ENCODE measurements around the gene LRRC28.

DNA sequence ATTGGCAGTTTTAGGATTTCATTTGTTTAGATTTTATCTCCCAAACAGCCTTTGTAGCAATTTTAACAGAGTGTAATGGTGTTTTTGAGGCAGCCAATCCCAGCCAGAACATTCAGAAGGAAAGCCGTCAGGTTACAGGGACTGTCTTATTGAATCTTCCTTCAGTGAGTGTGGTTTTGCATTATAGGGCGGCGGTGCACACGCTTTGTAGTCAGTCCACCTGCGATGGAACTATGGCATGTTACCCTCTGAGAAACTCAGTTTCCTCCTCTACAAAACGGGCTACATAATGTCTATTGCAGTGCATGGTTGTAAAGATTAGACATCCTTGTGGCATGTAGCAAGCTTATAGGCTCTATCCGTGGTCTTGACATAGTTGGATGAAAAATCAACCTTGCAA is 1.0 kb downstream of the LRRC28 start:
- TF ChIP-seq EP300 (IDR thresholded peaks at IDR 0.05) (no peak), POLR2A (IDR thresholded peaks at IDR 0.05) (no peak)
- TF ChIP-seq, protein P1, sequence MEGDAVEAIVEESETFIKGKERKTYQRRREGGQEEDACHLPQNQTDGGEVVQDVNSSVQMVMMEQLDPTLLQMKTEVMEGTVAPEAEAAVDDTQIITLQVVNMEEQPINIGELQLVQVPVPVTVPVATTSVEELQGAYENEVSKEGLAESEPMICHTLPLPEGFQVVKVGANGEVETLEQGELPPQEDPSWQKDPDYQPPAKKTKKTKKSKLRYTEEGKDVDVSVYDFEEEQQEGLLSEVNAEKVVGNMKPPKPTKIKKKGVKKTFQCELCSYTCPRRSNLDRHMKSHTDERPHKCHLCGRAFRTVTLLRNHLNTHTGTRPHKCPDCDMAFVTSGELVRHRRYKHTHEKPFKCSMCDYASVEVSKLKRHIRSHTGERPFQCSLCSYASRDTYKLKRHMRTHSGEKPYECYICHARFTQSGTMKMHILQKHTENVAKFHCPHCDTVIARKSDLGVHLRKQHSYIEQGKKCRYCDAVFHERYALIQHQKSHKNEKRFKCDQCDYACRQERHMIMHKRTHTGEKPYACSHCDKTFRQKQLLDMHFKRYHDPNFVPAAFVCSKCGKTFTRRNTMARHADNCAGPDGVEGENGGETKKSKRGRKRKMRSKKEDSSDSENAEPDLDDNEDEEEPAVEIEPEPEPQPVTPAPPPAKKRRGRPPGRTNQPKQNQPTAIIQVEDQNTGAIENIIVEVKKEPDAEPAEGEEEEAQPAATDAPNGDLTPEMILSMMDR (IDR thresholded peaks at IDR 0.05), result no peak

Data from ovary (tissue), 3 donors.